ENCODE measurements around the gene GRB10. TPM values are rescaled to one million over a fixed set of nuclear protein-coding genes. Genes with fewer than 3 reads are reported as not detected.
"Not testable (repeated sequence)": the region's sequence is repeated elsewhere in the genome, so short reads cannot be mapped to it uniquely, and the experiment has no call there.

The GRB10 gene
- total RNA-seq, 1 donor from 2014 or later = 93.0 TPM

GRCh38 chr7:50552139-50552538 is 230.6 kb downstream of the GRB10 start:
- H3K36me3 Mint-ChIP-seq (ENCODE audit: low read depth) = no peaks in the 10 kb centered on the region
- DNase-seq (ENCODE audit: low read depth, low spot score) = no peak
- H3K4me1 Mint-ChIP-seq = peaks cover 27% of the 10 kb centered on the region
- no peak overlapping the region for H3K27ac Mint-ChIP-seq (ENCODE audit: unreplicated experiment)
- TF ChIP-seq CTCF (conservative IDR thresholded peaks at IDR 0.05) = no peak
- H3K27me3 Mint-ChIP-seq (ENCODE audit: low read depth) = no peaks in the 10 kb centered on the region
- no peak overlapping the region for H3K4me3 Mint-ChIP-seq
- H3K9me3 Mint-ChIP-seq = no peaks in the 10 kb centered on the region

GRCh38 chr7:50545613-50546012 is 237.1 kb downstream of the GRB10 start:
- not testable (repeated sequence) for H3K4me3 Mint-ChIP-seq; DNase-seq (ENCODE audit: low read depth, low spot score); H3K27me3 Mint-ChIP-seq (ENCODE audit: low read depth); H3K27ac Mint-ChIP-seq (ENCODE audit: unreplicated experiment); H3K9me3 Mint-ChIP-seq; H3K36me3 Mint-ChIP-seq (ENCODE audit: low read depth); H3K4me1 Mint-ChIP-seq

- no peak for TF ChIP-seq CTCF (conservative IDR thresholded peaks at IDR 0.05)
- no peak for DNase-seq (ENCODE audit: low read depth, low spot score)
- Mint-ChIP-seq H3K4me1 (peaks cover 6% of the 10 kb centered on the region), H3K4me3 (no peak overlapping the region), H3K27ac (ENCODE audit: unreplicated experiment) (no peak overlapping the region), H3K9me3 (no peaks in the 10 kb centered on the region), H3K27me3 (ENCODE audit: low read depth) (no peaks in the 10 kb centered on the region), H3K36me3 (ENCODE audit: low read depth) (no peaks in the 10 kb centered on the region)
These were observed 237.7 kb downstream of the GRB10 start for GRCh38 chr7:50544992-50545391.

- Mint-ChIP-seq H3K27me3 (ENCODE audit: low read depth) (no peaks in the 10 kb centered on the region), H3K9me3 (no peaks in the 10 kb centered on the region), H3K4me3 (no peak overlapping the region), H3K4me1 (peaks cover 6% of the 10 kb centered on the region), H3K27ac (ENCODE audit: unreplicated experiment) (no peak overlapping the region), H3K36me3 (ENCODE audit: low read depth) (no peaks in the 10 kb centered on the region)
- DNase-seq (ENCODE audit: low read depth, low spot score) = no peak
- no peak for TF ChIP-seq CTCF (conservative IDR thresholded peaks at IDR 0.05)
These were observed 238.8 kb downstream of the GRB10 start for GRCh38 chr7:50543776-50544442.

- Mint-ChIP-seq H3K36me3 (ENCODE audit: low read depth) (no peaks in the 10 kb centered on the region), H3K4me1 (peaks cover 6% of the 10 kb centered on the region), H3K9me3 (no peaks in the 10 kb centered on the region), H3K4me3 (no peak overlapping the region), H3K27me3 (ENCODE audit: low read depth) (no peaks in the 10 kb centered on the region), H3K27ac (ENCODE audit: unreplicated experiment) (no peak overlapping the region)
- no peak for DNase-seq (ENCODE audit: low read depth, low spot score)
- no peak for TF ChIP-seq CTCF (conservative IDR thresholded peaks at IDR 0.05)
These were observed 240.6 kb downstream of the GRB10 start for GRCh38 chr7:50542132-50542531.

GRCh38 chr7:50540785-50541579 is 241.7 kb downstream of the GRB10 start:
- Mint-ChIP-seq H3K9me3 (no peaks in the 10 kb centered on the region), H3K36me3 (ENCODE audit: low read depth) (no peaks in the 10 kb centered on the region), H3K27me3 (ENCODE audit: low read depth) (no peaks in the 10 kb centered on the region), H3K4me3 (no peak overlapping the region), H3K27ac (ENCODE audit: unreplicated experiment) (no peak overlapping the region), H3K4me1 (peaks cover 6% of the 10 kb centered on the region)
- DNase-seq (ENCODE audit: low read depth, low spot score) = no peak
- TF ChIP-seq CTCF (conservative IDR thresholded peaks at IDR 0.05) = no peak

Data from neural crest cell (in vitro differentiated cells).